GM18909 (cell line): ENCODE data around the gene BCL3.
A peak's percentile ranks its signal among the peaks of the same experiment; 100 is the strongest.
"Not testable (repeated sequence)": the region's sequence is repeated elsewhere in the genome, so short reads cannot be mapped to it uniquely, and the experiment has no call there.

Experiments used
- ATAC-seq: cut with Tn5 transposase; IDR thresholded peaks from one replicate; pipeline ENCODE4 v1.9.1; 2021; ENCODE audit warnings: mild to moderate bottlenecking; ENCODE audit not compliant: unreplicated experiment, poor library complexity

Gene BCL3

GRCh38 chr19:44748426-44749254, at the start of gene BCL3:
TSS of gene BCL3 (plus strand) at chr19:44748708. CDS start at chr19:44748791, 83 bp downstream.
- ATAC-seq, result peak; percentile 33

DNA sequence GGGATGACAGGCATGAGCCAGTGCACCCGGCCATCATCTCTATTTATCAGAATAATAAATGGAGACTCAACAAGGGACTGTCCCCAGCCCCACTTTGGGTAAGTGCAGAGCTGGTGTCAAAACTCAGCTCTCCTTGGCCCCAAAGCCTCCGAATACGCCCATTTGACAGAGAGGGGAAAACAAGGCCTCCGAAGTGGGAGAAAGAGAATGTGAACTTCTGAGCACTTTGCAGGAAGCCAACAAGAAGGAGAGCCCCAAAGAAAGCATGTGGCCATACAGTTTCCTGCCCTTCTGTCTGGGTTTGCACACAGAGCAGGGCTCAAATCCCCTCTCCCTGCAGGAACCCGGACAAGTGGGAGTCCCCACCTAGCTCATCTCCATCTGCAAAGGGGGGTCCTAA, 48.0 kb upstream of the BCL3 start:
- ATAC-seq, result no peak

DNA sequence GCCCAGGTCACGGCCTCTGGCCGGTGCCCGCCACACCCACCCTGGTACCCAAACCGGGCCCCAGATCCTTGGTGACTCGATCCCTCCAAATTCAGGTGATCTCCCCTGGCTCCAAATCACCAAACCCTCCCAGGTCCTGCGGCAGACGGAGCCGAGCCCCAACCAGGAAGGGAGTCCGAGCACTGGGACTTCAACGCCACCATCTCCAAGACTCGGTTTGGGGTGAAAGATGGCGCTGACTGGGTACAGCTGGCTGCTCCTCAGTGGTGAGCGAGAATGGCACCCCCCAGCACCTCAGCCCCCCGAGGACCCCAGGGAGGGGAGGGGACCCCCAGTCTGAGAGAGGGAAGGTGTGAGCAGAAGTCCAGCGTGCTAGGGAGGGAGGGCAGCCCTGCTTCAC, 47.3 kb upstream of the BCL3 start:
- no peak for ATAC-seq

DNA sequence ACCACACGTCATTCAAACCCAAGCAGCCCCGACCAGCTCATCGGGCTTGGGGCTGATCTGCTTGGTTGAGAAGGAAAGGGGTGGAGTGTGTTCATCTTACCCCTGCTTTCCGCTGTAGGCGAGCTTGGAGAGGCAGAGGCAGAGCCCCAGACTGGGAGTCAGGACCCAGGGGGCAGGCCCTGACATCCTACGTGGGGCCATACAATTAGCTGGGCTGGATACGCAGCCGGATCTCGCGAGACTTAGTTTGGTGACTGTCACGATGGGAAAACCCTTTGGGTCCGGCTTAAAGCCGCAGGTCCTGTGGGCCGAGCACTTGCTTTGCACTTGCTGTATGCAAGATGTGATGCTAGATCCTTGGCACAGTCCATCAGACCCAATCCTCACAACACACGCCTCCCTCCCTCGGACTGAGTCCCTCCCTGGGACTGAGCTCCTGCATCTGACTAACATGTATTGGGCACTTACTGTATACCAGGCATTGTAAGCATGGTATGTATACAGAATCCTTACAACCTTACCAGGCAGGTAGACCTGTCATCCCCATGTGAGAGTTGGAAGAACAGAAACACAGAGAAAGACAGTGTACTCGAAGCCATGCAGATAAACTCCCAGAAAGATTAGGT, 45.8 kb upstream of the BCL3 start:
- no peak for ATAC-seq

- ATAC-seq, result no peak
Observed at GRCh38 chr19:44703336-44704078, 45.0 kb upstream of the BCL3 start.

GRCh38 chr19:44704982-44705381, 43.5 kb upstream of the BCL3 start:
- ATAC-seq, result no peak

- no peak for ATAC-seq
Observed at GRCh38 chr19:44705502-44706010, 43.0 kb upstream of the BCL3 start.

- ATAC-seq, result no peak
Observed at GRCh38 chr19:44706506-44707236, 41.8 kb upstream of the BCL3 start.

DNA sequence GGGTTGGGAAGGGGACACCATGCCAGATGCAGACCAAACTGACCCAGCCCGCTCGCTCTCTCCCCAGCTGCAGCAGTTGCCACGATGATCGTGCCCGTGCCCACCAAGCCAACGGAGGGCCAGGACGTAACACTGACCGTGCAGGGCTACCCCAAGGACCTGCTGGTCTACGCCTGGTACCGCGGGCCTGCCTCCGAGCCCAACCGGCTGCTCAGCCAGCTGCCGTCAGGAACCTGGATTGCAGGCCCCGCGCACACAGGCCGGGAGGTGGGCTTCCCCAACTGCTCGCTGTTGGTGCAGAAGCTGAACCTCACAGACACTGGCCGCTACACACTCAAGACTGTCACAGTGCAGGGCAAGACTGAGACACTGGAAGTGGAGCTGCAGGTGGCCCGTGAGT, 40.7 kb upstream of the BCL3 start:
- ATAC-seq, result no peak

- ATAC-seq, result no peak
Observed at GRCh38 chr19:44708940-44709339, 39.6 kb upstream of the BCL3 start.

- not testable (repeated sequence) for ATAC-seq
Observed at GRCh38 chr19:44709434-44710266, 38.9 kb upstream of the BCL3 start.

DNA sequence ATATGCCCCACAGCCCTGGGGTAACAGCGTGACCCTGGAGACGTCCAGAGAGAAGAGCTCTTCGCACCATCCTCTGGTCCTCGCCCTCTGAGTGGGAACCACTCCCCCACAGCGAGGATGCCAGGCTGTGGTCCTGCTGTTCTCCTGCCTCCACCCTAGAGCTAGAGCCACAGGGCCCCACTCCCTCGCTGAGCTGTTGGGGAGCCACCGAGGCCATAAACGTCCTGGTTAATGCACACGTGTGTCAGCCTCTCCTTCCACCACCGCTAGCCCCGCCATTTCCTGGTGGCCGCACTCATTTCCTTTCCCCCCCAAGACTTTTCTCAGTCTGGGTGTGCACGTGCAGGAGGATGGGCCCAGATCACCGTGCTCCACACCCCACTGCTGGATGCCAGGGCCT, 38.0 kb upstream of the BCL3 start:
- ATAC-seq, result no peak

DNA sequence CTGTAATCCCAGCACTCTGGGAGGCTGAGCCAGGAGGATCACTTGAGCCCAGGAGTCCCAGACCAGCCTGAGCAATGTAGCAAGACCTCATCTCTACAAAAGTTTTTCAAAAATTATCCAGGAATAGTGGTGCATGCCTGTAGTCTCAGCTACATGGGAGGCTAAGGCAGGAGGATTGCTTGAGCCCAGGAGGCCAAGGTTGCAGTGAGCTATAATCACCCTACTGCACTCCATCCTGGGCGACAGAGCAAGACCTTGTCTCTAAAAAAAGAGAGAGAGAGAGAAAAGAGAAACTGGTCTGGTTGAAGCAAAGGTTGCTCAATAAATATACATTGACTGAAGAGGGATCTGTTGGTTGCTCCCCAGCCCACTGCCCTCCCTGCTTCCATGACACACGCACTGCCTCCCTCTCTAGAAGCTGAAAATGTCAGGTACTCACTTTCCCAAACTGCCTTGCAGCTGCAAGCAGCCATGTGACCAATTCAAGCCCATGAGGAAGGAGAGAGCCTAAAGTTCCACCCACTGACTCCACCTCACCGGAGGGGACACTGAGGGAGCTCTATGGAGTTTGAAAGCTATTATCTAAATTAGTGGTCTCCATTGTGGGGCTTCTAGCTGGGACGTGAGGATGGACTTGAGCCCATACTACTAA, 35.5 kb upstream of the BCL3 start:
- no peak for ATAC-seq

GRCh38 chr19:44714597-44715169, 33.8 kb upstream of the BCL3 start:
- no peak for ATAC-seq

DNA sequence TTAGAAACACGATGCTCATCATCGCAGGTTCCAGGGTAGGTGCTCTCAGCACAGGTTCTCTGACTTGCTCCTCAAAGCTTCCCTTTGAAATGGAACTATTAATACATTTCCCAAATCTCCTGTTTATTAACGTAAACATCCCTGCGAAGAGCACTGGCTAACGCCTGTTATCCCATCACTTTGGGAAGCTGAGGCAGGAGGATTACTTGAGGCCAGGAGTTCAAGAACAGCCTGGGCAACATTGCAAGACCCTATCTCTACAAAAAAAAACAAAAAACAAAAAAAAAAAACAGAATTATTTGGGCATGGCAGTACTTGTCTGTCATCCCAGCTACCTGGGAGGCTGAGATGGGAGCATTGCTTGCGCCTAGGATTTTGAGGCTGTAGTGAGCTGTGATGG, 30.9 kb upstream of the BCL3 start:
- no peak for ATAC-seq

GRCh38 chr19:44718441-44719261, 29.9 kb upstream of the BCL3 start:
- ATAC-seq, result no peak

DNA sequence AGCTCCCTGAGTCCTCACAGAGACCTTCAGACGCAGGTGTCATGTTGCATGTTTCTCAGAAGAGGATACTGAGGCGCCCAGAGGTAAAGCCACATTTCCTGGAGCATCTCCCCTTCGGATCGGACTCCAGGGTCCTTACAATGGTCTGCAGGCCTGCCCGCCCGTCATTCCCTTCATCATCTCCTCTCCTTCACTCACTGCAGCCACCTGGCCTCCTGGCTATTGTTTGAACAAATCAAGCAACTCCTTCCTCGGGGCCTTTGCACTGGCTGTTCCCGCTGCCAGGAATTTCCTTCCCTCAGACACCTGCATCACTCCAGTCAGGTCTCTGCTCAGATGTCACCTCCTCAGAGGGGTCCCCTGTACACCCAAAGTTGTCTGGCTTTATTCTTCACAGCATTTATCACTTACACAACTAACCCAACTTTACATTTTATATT, 29.2 kb upstream of the BCL3 start:
- ATAC-seq, result no peak

- ATAC-seq, result not testable (repeated sequence)
Observed at GRCh38 chr19:44720396-44720795, 28.1 kb upstream of the BCL3 start.
